NT2/D1 (cell line): ENCODE results near the gene METTL1.

Experiments used
- DNase-seq: peaks from one replicate; pipeline ENCODE4 v3.0.0-alpha.2; 2011; ENCODE audit warnings: low read depth, low spot score
- H3K27me3 ChIP-seq: 2 replicates; pipeline ENCODE4 v1.6.0; 2011; ENCODE audit warnings: mild to moderate bottlenecking; ENCODE audit not compliant: insufficient read length, insufficient read depth
- H3K36me3 ChIP-seq: 2 replicates; pipeline ENCODE4 v1.6.1; 2011; ENCODE audit warnings: mild to moderate bottlenecking, low read length, mixed read lengths; ENCODE audit not compliant: insufficient read depth, insufficient read length
- H3K4me1 ChIP-seq: 2 replicates; pipeline ENCODE4 v1.5.1; 2011; ENCODE audit not compliant: insufficient read depth, insufficient read length
- H3K4me3 ChIP-seq: 2 replicates; pipeline ENCODE4 v1.5.1; 2011; ENCODE audit warnings: low read depth; ENCODE audit not compliant: insufficient read length
- H3K9ac ChIP-seq: 2 replicates; pipeline ENCODE4 v1.6.0; 2011; ENCODE audit warnings: low read depth; ENCODE audit not compliant: insufficient read length
- H3K9me3 ChIP-seq: 2 replicates; pipeline ENCODE4 v1.5.1; 2011; ENCODE audit warnings: mild to moderate bottlenecking, low read length; ENCODE audit not compliant: insufficient read depth
- SUZ12 ChIP-seq: IDR thresholded peaks from 2 replicates; pipeline ENCODE4 v1.6.1; 2011; ENCODE audit not compliant: insufficient read length, insufficient read depth; ENCODE audit errors: extremely low read depth
- YY1 ChIP-seq: IDR thresholded peaks from 2 replicates; pipeline ENCODE4 v1.6.1; 2011; ENCODE audit not compliant: insufficient read length, insufficient read depth
- ZNF274 ChIP-seq: IDR thresholded peaks from 2 replicates; pipeline ENCODE4 v1.6.1; 2011; ENCODE audit warnings: mild to moderate bottlenecking, low read depth, low read length

METTL1 gene

GRCh38 chr12:57752668-57753000 lies 19.3 kb downstream of the METTL1 start:
- H3K4me3 ChIP-seq, result no peak overlapping the region
- H3K36me3 ChIP-seq, result peaks cover 38% of the 10 kb centered on the region
- H3K4me1 ChIP-seq, result peaks cover 7% of the 10 kb centered on the region
- no peak for DNase-seq
- no peak overlapping the region for H3K9ac ChIP-seq
- H3K9me3 ChIP-seq, result no peaks in the 10 kb centered on the region
- H3K27me3 ChIP-seq, result peaks cover 45% of the 10 kb centered on the region
- TF ChIP-seq YY1 (no peak), ZNF274 (no peak), SUZ12 (no peak)

- peaks cover 7% of the 10 kb centered on the region for H3K4me1 ChIP-seq
- H3K27me3 ChIP-seq, result peaks cover 40% of the 10 kb centered on the region
- DNase-seq, result peak; percentile 99
Observed at GRCh38 chr12:57751788-57752667, 19.9 kb downstream of the METTL1 start, which contains the start of gene CDK4. TSS of gene CDK4 (minus strand) at chr12:57752310. CDS start at chr12:57751717, 593 bp downstream.

GRCh38 chr12:57751432-57751787 lies 20.5 kb downstream of the METTL1 start:
- peak overlapping the region; percentile 95 for H3K9ac ChIP-seq
- H3K4me1 ChIP-seq, result peaks cover 5% of the 10 kb centered on the region
- DNase-seq, result no peak
- TF ChIP-seq ZNF274 (no peak), YY1 (no peak), SUZ12 (no peak)
- peak overlapping the region; percentile 99 for H3K4me3 ChIP-seq
- peaks cover 50% of the 10 kb centered on the region for H3K36me3 ChIP-seq
- H3K9me3 ChIP-seq, result no peaks in the 10 kb centered on the region
- peaks cover 33% of the 10 kb centered on the region for H3K27me3 ChIP-seq

More at GRCh38 chr12:57751788-57752667, 19.9 kb downstream of the METTL1 start, which contains the start of gene CDK4:
- no peak for TF ChIP-seq SUZ12
- no peak for TF ChIP-seq ZNF274
- no peak for TF ChIP-seq YY1
- H3K9me3 ChIP-seq, result no peaks in the 10 kb centered on the region
- peaks cover 44% of the 10 kb centered on the region for H3K36me3 ChIP-seq
- peak within 1 kb of the TSS; percentile 99 for H3K4me3 ChIP-seq
- peak within 1 kb of the TSS; percentile 95 for H3K9ac ChIP-seq

- peaks cover 56% of the 10 kb centered on the region for H3K36me3 ChIP-seq
- H3K4me1 ChIP-seq, result peaks cover 5% of the 10 kb centered on the region
- H3K9ac ChIP-seq, result peak overlapping the region; percentile 95
- H3K27me3 ChIP-seq, result peaks cover 27% of the 10 kb centered on the region
- H3K9me3 ChIP-seq, result no peaks in the 10 kb centered on the region
- DNase-seq, result no peak
- TF ChIP-seq SUZ12 (no peak), YY1 (no peak), ZNF274 (no peak)
- peak overlapping the region; percentile 99 for H3K4me3 ChIP-seq
Observed at GRCh38 chr12:57750561-57751431, 21.1 kb downstream of the METTL1 start.

- H3K36me3 ChIP-seq, result peaks cover 57% of the 10 kb centered on the region
- no peak for DNase-seq
- peaks cover 15% of the 10 kb centered on the region for H3K27me3 ChIP-seq
- H3K9me3 ChIP-seq, result no peaks in the 10 kb centered on the region
- no peak for TF ChIP-seq YY1
- TF ChIP-seq ZNF274, result no peak
- no peak for TF ChIP-seq SUZ12
- H3K9ac ChIP-seq, result no peak overlapping the region
- H3K4me3 ChIP-seq, result no peak overlapping the region
- H3K4me1 ChIP-seq, result peaks cover 5% of the 10 kb centered on the region
Observed at GRCh38 chr12:57749061-57749460, 22.8 kb downstream of the METTL1 start.

- peak overlapping the region; percentile 74 for H3K9ac ChIP-seq
- peaks cover 7% of the 10 kb centered on the region for H3K4me1 ChIP-seq
- no peak for DNase-seq
- peaks cover 52% of the 10 kb centered on the region for H3K36me3 ChIP-seq
- H3K4me3 ChIP-seq, result peak overlapping the region; percentile 76
- peaks cover 9% of the 10 kb centered on the region for H3K27me3 ChIP-seq
- no peaks in the 10 kb centered on the region for H3K9me3 ChIP-seq
- no peak for TF ChIP-seq SUZ12
- no peak for TF ChIP-seq ZNF274
- no peak for TF ChIP-seq YY1
Observed at GRCh38 chr12:57746025-57746424, 25.9 kb downstream of the METTL1 start.

- peak overlapping the region; percentile 76 for H3K4me3 ChIP-seq
- H3K27me3 ChIP-seq, result peaks cover 14% of the 10 kb centered on the region
- no peaks in the 10 kb centered on the region for H3K9me3 ChIP-seq
- H3K4me1 ChIP-seq, result peaks cover 3% of the 10 kb centered on the region
- H3K36me3 ChIP-seq, result peaks cover 46% of the 10 kb centered on the region
- TF ChIP-seq ZNF274 (no peak), YY1 (no peak), SUZ12 (no peak)
- H3K9ac ChIP-seq, result peak overlapping the region; percentile 74
- DNase-seq, result no peak
Observed at GRCh38 chr12:57745485-57745881, 26.4 kb downstream of the METTL1 start.
